HEK293 (cell line): ENCODE data around the gene RPS10.

Experiments
- CTCF ChIA-PET: fragments of 350-600 bp; formaldehyde crosslinking; extraction: SDS; loops from one replicate; lab custom pipeline; 2021; ENCODE audit warnings: antibody characterized with exemption; lab: Yijun Ruan, JAX
- POLR2A ChIA-PET: fragments of 300-600 bp; formaldehyde crosslinking; extraction: SDS; loops from one replicate; lab custom pipeline; 2020; ENCODE audit warnings: antibody characterized with exemption, inconsistent platforms; lab: Yijun Ruan, JAX
- H3K27ac ChIP-seq: fragments of 200-500 bp; sonication (Bioruptor generic); 2 replicates; pipeline ENCODE4 v1.5.1; 2014; ENCODE audit warnings: low read depth, low read length, control low read depth, inconsistent platforms; ENCODE audit errors: extremely low read depth
- H3K36me3 ChIP-seq, 2 experiments: fragments of 200-500 bp in 1 of 2; sonication (Bioruptor generic) in 1 of 2; 1 replicate in 1 of 2; 2 replicates in 1 of 2; pipeline ENCODE4 v1.5.1; 2014 to 2017; ENCODE audit warnings: inconsistent platforms in 2 of 2, low read length in 2 of 2; ENCODE audit not compliant: control insufficient read depth in 2 of 2, insufficient read depth in 1 of 2
- H3K4me1 ChIP-seq: fragments of 200-500 bp; sonication (Bioruptor generic); 2 replicates; pipeline ENCODE4 v1.5.1; 2014; ENCODE audit warnings: mild to moderate bottlenecking, low read length, inconsistent platforms; ENCODE audit not compliant: control insufficient read depth, insufficient read depth
- H3K4me3 ChIP-seq: 2 replicates; pipeline ENCODE4 v1.5.1; 2011; ENCODE audit warnings: low read depth, mild to moderate bottlenecking, control low read depth, low read length, moderate library complexity
- H3K9me3 ChIP-seq: fragments of 200-500 bp; sonication (Bioruptor generic); 2 replicates; pipeline ENCODE4 v1.5.1; 2014; ENCODE audit warnings: low read depth, low read length, inconsistent platforms; ENCODE audit not compliant: control insufficient read depth, insufficient read depth
- KLF1 ChIP-seq: fragments of 450-650 bp; formaldehyde crosslinking; IDR thresholded peaks from 2 replicates; pipeline ENCODE4 v1.5.1; 2016; ENCODE audit warnings: missing biosample characterization, missing genetic modification characterization
- KLF16 ChIP-seq: fragments of 450-650 bp; formaldehyde crosslinking; IDR thresholded peaks from 2 replicates; pipeline ENCODE4 v1.5.1; 2017; ENCODE audit warnings: missing biosample characterization, missing genetic modification characterization
- PRDM1 ChIP-seq: fragments of 450-650 bp; formaldehyde crosslinking; IDR thresholded peaks from 2 replicates; pipeline ENCODE4; 2016; ENCODE audit warnings: missing biosample characterization, missing genetic modification characterization
- SP2 ChIP-seq: fragments of 450-650 bp; formaldehyde crosslinking; IDR thresholded peaks from 2 replicates; pipeline ENCODE4 v1.5.1; 2016; ENCODE audit warnings: missing biosample characterization, missing genetic modification characterization
- YY1 ChIP-seq: fragments of 450-650 bp; formaldehyde crosslinking; IDR thresholded peaks from 2 replicates; pipeline ENCODE4 v1.5.1; 2018; ENCODE audit warnings: missing biosample characterization, missing genetic modification characterization
- ZBTB1 ChIP-seq: fragments of 450-650 bp; formaldehyde crosslinking; IDR thresholded peaks from 2 replicates; pipeline ENCODE4 v1.5.1; 2016; ENCODE audit warnings: missing biosample characterization, missing genetic modification characterization
- ZBTB10 ChIP-seq: fragments of 450-650 bp; formaldehyde crosslinking; IDR thresholded peaks from 2 replicates; pipeline ENCODE4 v1.5.1; 2016; ENCODE audit warnings: missing biosample characterization, missing genetic modification characterization
- ZBTB26 ChIP-seq: fragments of 450-650 bp; formaldehyde crosslinking; optimal IDR thresholded peaks from 2 replicates; pipeline ENCODE3; 2016; ENCODE audit warnings: missing biosample characterization, mild to moderate bottlenecking, missing genetic modification characterization
- ZFP69B ChIP-seq: fragments of 450-650 bp; formaldehyde crosslinking; IDR thresholded peaks from 2 replicates; pipeline ENCODE4 v1.5.1; 2016; ENCODE audit warnings: missing biosample characterization, missing genetic modification characterization
- ZIC2 ChIP-seq: fragments of 450-650 bp; formaldehyde crosslinking; IDR thresholded peaks from 2 replicates; pipeline ENCODE4 v1.5.1; 2016; ENCODE audit warnings: missing biosample characterization, missing genetic modification characterization
- ZNF10 ChIP-seq: fragments of 450-650 bp; formaldehyde crosslinking; IDR thresholded peaks from 2 replicates; pipeline ENCODE4 v1.5.1; 2017; ENCODE audit warnings: missing biosample characterization, missing genetic modification characterization
- ZNF19 ChIP-seq: fragments of 450-650 bp; formaldehyde crosslinking; IDR thresholded peaks from 2 replicates; pipeline ENCODE4; 2016; ENCODE audit warnings: missing biosample characterization, missing genetic modification characterization, low read depth
- ZNF23 ChIP-seq: fragments of 450-650 bp; formaldehyde crosslinking; IDR thresholded peaks from 2 replicates; pipeline ENCODE4 v1.5.1; 2016; ENCODE audit warnings: missing biosample characterization, missing genetic modification characterization, borderline replicate concordance
- ZNF558 ChIP-seq: fragments of 450-650 bp; formaldehyde crosslinking; IDR thresholded peaks from 2 replicates; pipeline ENCODE4 v1.5.1; 2016; ENCODE audit warnings: missing biosample characterization, missing genetic modification characterization
- ZNF571 ChIP-seq: fragments of 450-650 bp; formaldehyde crosslinking; IDR thresholded peaks from 2 replicates; pipeline ENCODE4 v1.5.0; 2017; ENCODE audit warnings: missing biosample characterization, missing genetic modification characterization
- ZNF580 ChIP-seq: fragments of 450-650 bp; formaldehyde crosslinking; IDR thresholded peaks from 2 replicates; pipeline ENCODE4 v1.5.1; 2016; ENCODE audit warnings: missing biosample characterization, missing genetic modification characterization
- ZNF596 ChIP-seq: fragments of 450-650 bp; IDR thresholded peaks from 2 replicates; pipeline ENCODE4 v1.5.0; 2018; ENCODE audit warnings: missing biosample characterization, mild to moderate bottlenecking, missing genetic modification characterization, moderate library complexity
- ZNF645 ChIP-seq: fragments of 450-650 bp; formaldehyde crosslinking; IDR thresholded peaks from 2 replicates; pipeline ENCODE4; 2016; ENCODE audit warnings: missing biosample characterization, missing genetic modification characterization
- ZNF664 ChIP-seq: fragments of 450-650 bp; formaldehyde crosslinking; IDR thresholded peaks from 2 replicates; pipeline ENCODE4 v1.5.1; 2016; ENCODE audit warnings: missing biosample characterization, missing genetic modification characterization
- ZNF768 ChIP-seq: fragments of 450-650 bp; formaldehyde crosslinking; IDR thresholded peaks from 2 replicates; pipeline ENCODE4 v1.5.1; 2018; ENCODE audit warnings: missing biosample characterization, mild to moderate bottlenecking, missing genetic modification characterization
- ZNF777 ChIP-seq: fragments of 450-650 bp; formaldehyde crosslinking; IDR thresholded peaks from 2 replicates; pipeline ENCODE4 v1.5.1; 2017; ENCODE audit warnings: missing biosample characterization, missing genetic modification characterization, borderline replicate concordance
- ZNF785 ChIP-seq: fragments of 450-650 bp; formaldehyde crosslinking; IDR thresholded peaks from 2 replicates; pipeline ENCODE4 v1.5.1; 2016; ENCODE audit warnings: missing biosample characterization, missing genetic modification characterization
- TF ChIP-seq, protein P1 (sequence below): sonication (generic); formaldehyde crosslinking; IDR thresholded peaks from 2 replicates; pipeline ENCODE4 v1.8.1; 2022; ENCODE audit warnings: mild to moderate bottlenecking, moderate library complexity, missing genetic modification reagents

RPS10 gene

GRCh38 chr6:34457742-34458735 is 32.2 kb upstream of the RPS10 start:
- Histone ChIP-seq H3K9me3 (no peaks in the 10 kb centered on the region), H3K27ac (no peak overlapping the region), H3K36me3 (no peaks in the 10 kb centered on the region), H3K4me3 (no peak overlapping the region), H3K4me1 (no peaks in the 10 kb centered on the region)
- ChIA-PET CTCF (interaction anchor here (0.6 to 5.5 kb wide), 8 partner anchors 11 to 292 kb away, joined by 3 to 138 read pairs (median 4); no protein-coding TSS in a partner anchor), POLR2A (no interaction called here)
- TF ChIP-seq SP2 (tag by site-specific recombination) (0 out of 2 replicates have a peak, but pooled peaks have one; percentile 1), ZBTB1 (tag by site-specific recombination) (no peak)

DNA sequence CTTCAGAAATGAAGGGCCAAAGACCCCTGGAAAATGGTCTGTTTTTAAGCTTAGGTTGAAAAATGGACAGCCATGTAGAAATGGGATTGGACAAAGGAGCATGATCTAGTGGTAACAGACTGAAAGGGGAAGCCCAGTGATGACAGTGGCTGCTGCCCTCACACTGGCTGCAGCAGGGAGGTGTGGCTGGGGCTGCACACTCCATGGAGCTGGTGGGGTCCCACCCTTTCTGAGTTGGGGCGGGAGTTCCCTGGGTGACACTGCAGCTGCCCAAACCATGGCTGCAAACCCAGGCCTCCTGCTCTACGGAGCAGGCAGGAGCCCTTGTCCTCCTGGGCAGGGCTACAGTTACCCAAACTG is 31.5 kb upstream of the RPS10 start:
- Histone ChIP-seq H3K27ac (no peak overlapping the region), H3K4me1 (no peaks in the 10 kb centered on the region), H3K36me3 (no peaks in the 10 kb centered on the region), H3K9me3 (no peaks in the 10 kb centered on the region), H3K4me3 (no peak overlapping the region)
- TF ChIP-seq ZNF596 (tag by site-specific recombination), result no peak
- TF ChIP-seq, protein P1, sequence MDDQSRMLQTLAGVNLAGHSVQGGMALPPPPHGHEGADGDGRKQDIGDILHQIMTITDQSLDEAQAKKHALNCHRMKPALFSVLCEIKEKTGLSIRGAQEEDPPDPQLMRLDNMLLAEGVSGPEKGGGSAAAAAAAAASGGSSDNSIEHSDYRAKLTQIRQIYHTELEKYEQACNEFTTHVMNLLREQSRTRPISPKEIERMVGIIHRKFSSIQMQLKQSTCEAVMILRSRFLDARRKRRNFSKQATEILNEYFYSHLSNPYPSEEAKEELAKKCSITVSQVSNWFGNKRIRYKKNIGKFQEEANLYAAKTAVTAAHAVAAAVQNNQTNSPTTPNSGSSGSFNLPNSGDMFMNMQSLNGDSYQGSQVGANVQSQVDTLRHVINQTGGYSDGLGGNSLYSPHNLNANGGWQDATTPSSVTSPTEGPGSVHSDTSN (CRISPR knock-in tag), result no peak
- no peak for TF ChIP-seq ZFP69B (tag by site-specific recombination)
- no peak for TF ChIP-seq ZNF558 (tag by site-specific recombination)
- TF ChIP-seq PRDM1, result no peak
- peak; percentile 25; the same call in 1 of the 2 replicates for TF ChIP-seq SP2 (tag by site-specific recombination)
- TF ChIP-seq KLF1 (tag by site-specific recombination), result peak; percentile 53
- ChIA-PET POLR2A (no interaction called here), CTCF (interaction anchor here (1.4 to 5.5 kb wide), 3 partner anchors 10 to 208 kb away, joined by 5 to 138 read pairs (median 13); no protein-coding TSS in a partner anchor)

DNA sequence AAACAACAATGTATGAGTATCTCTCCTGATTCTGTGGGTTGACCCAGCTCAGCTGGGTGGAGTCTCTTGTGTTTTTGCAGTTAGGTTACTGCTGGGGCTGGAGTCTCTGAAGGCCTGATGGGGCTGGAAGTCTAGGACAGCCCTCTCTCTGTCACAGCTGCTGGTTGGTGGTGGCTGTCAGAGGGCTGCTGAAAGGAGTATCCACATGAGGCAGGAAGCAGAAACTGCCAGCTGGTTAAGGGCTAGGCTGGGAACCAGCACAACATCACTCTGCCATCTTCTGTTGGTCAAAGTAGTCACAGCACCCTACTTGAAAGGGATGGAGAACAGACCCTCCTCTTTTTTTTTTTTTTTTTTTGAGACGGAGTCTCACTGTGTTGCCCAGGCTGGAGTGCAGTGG is 30.0 kb upstream of the RPS10 start:
- ChIA-PET CTCF (interaction anchor here (4.5 to 5.5 kb wide), 2 partner anchors 8 to 153 kb away, joined by 13 to 138 read pairs; no protein-coding TSS in a partner anchor), POLR2A (no interaction called here)
- Histone ChIP-seq H3K9me3 (no peaks in the 10 kb centered on the region), H3K4me1 (no peaks in the 10 kb centered on the region), H3K4me3 (no peak overlapping the region), H3K27ac (no peak overlapping the region), H3K36me3 (no peaks in the 10 kb centered on the region)
- TF ChIP-seq ZIC2 (tag by site-specific recombination) (no peak), ZNF23 (no peak), ZBTB10 (tag by site-specific recombination) (no peak), ZNF580 (tag by site-specific recombination) (no peak), ZNF777 (tag by site-specific recombination) (no peak), YY1 (tag by site-specific recombination) (no peak), ZNF19 (tag by site-specific recombination) (no peak), KLF16 (tag by site-specific recombination) (no peak), PRDM1 (no peak), ZNF571 (tag by site-specific recombination) (no peak), ZNF664 (tag by site-specific recombination) (no peak), ZBTB26 (no peak), ZNF768 (tag by site-specific recombination) (no peak), ZNF645 (tag by site-specific recombination) (no peak), ZNF785 (no peak), ZNF10 (tag by site-specific recombination) (no peak)
